GM12872 (cell line): Measurements from ENCODE around the gene GUCY1A2.

Experiments used
- CTCF ChIP-seq: IDR thresholded peaks from 3 replicates; pipeline ENCODE4 v1.5.1; 2011; ENCODE audit warnings: low read depth, mild to moderate bottlenecking, low read length, moderate library complexity; ENCODE audit not compliant: insufficient read depth

The GUCY1A2 gene

GRCh38 chr11:106815209-106815608 is 203.1 kb downstream of the GUCY1A2 start:
- TF ChIP-seq CTCF = no peak

GRCh38 chr11:106813806-106814205 is 204.5 kb downstream of the GUCY1A2 start:
- TF ChIP-seq CTCF = no peak

- no peak for TF ChIP-seq CTCF
Observed at GRCh38 chr11:106794058-106794457, 224.2 kb downstream of the GUCY1A2 start.

DNA sequence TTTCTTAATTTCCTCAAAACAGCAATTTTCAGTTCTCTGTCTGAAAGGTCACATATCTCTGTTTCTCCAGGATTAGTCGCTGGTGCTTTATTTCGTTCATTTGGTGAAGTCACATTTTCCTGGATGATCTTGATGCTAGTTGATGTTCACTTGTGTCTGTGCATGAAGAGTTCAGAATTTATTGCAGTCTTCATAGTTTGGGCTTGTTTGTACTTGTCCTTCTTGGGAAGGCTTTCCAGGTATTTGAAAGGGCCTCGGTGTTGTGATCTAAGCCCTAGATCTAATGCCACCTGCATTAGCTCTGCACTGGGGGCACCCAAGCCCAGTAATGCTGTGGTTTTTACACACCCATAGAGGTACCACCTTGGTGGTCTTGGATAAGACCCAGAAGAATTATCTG is 228.9 kb downstream of the GUCY1A2 start:
- TF ChIP-seq CTCF = no peak

DNA sequence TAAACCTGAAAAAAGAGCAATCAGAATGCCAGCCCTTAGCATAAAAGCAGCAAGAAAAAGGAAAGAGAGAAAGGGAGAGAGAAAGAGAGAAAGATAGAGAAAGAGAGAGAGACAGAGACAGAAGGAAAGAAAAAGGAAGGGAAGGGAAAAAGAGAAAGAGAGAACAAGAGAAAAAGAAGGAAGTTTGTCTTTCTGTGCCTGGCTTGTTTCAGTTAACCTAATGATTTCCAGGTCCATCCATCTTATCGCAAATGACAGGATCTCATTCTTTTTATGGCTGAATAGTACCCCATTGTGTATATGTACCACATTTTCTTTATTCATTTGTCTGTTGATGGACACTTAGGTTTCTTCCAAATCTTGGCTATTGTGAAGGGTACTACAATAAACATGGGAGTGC is 230.8 kb downstream of the GUCY1A2 start:
- TF ChIP-seq CTCF = no peak

DNA sequence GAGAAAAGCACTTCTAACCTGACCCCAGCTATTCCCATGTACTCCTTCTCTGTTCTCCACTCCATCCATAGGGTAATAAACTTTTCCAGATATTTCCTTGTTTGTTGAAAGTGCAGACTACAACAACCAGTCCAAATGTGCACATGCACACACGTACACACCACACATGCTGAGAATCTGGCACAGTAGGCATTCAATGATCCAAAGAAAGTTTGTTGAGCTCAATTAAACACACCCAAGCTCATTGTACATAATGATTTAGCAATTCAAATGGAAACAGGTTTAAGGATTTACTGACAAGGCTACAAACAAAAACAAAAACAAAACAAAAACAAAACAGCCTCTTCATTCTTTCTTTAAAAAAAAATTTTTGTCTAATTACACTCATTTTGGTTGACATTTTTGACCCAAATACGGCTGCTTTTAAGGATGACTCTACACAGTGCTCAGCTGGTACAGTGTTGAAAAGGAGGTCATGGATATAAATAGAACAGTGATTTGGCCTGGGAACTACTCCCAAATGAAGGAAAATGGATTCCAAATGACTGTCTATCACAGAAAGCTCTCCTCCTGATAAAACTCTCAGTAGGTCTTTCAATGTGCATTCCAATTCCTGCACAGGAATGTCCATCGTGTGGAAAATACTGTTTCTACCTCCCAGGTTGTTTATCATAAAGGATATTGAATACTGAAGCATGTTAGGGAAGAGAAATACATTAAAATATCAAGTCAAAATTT is 232.2 kb downstream of the GUCY1A2 start:
- no peak for TF ChIP-seq CTCF

DNA sequence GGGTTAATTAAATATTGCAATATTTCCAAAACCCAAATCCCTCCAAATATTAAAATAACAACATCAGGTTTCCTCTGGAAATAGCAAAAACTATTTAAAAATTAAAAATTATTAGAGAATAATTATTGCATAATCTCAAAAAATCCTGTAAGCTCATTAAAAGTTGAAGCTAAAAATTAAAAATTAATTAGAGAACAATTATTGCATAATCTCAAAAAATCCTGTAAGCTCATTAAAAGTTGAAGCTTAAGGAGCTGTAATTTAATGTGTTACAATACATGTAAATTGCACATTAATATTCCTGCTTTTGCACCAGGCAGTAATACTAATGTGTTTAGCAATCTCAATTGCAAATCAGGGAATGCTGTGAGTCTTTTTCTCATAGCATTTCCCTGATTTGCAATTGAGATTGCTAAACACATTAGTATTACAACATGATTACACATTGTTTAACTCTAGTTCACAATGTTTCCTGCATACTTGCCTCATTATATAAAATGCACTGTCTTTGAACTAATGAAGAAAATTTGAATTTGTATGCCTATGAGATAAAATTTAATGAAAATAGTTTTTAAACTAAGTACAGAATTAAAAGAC is 247.7 kb downstream of the GUCY1A2 start:
- no peak for TF ChIP-seq CTCF
